Suprapubic skin (tissue), 4 donors: ENCODE measurements around the gene TAS1R3.

Experiments
- CTCF ChIP-seq, 2 donors: fragments of 200-600 bp in 1 of 2; fragments of 450-650 bp in 1 of 2; sonication (generic) in 1 of 2; IDR thresholded peaks; one replicate each; pipeline ENCODE4 v1.5.1; 2016 to 2019; ENCODE audit warnings: antibody characterized with exemption in 2 of 2, mild to moderate bottlenecking in 1 of 2, moderate library complexity in 1 of 2
- EP300 ChIP-seq: sonication (generic); formaldehyde crosslinking; IDR thresholded peaks from one replicate; pipeline ENCODE4 v1.6.1; 2017; ENCODE audit warnings: antibody characterized with exemption
- POLR2AphosphoS5 ChIP-seq, 3 donors: sonication (generic); formaldehyde crosslinking; IDR thresholded peaks; one replicate each; pipeline ENCODE4 v1.6.1; 2017; ENCODE audit warnings: antibody characterized with exemption in 3 of 3

GRCh38 chr1:1376551-1377226 lies 45.6 kb downstream of the TAS1R3 start:
- TF ChIP-seq EP300 (no peak), CTCF (IDR thresholded peaks at IDR 0.05) (no peak), POLR2AphosphoS5 (IDR thresholded peaks at IDR 0.05) (no peak)
